Fibroblast of lung (primary cell): ENCODE measurements around the gene RAB6C. TPM values are rescaled to one million over a fixed set of nuclear protein-coding genes. Genes with fewer than 3 reads are reported as not detected.
"Not testable (repeated sequence)": the region's sequence is repeated elsewhere in the genome, so short reads cannot be mapped to it uniquely, and the experiment has no call there.

Source experiments
- DNase-seq, 2 donors: peaks; one replicate each; pipeline versions ENCODE4 v3.0.0 to v3.0.0-alpha.2; 2010; ENCODE audit warnings: low read depth in 2 of 2
- H2AFZ ChIP-seq: 2 replicates; pipeline ENCODE4 v1.5.1; 2012; ENCODE audit warnings: low read length, control low read depth, inconsistent platforms
- H3K27ac ChIP-seq: 2 replicates; pipeline ENCODE4 v1.5.1; 2011; ENCODE audit warnings: low read length, control low read depth; ENCODE audit not compliant: insufficient read depth
- H3K27me3 ChIP-seq: 2 replicates; pipeline ENCODE4 v1.5.1; 2011; ENCODE audit warnings: mild to moderate bottlenecking, low read length; ENCODE audit not compliant: control insufficient read depth, insufficient read depth
- H3K36me3 ChIP-seq: 2 replicates; pipeline ENCODE4 v1.5.1; 2011; ENCODE audit warnings: low read length; ENCODE audit not compliant: control insufficient read depth, insufficient read depth
- H3K4me1 ChIP-seq: 2 replicates; pipeline ENCODE4 v1.5.1; 2011; ENCODE audit warnings: low read length; ENCODE audit not compliant: control insufficient read depth, insufficient read depth; ENCODE audit errors: extremely low read depth
- H3K4me2 ChIP-seq: 2 replicates; pipeline ENCODE4 v1.5.1; 2011; ENCODE audit warnings: low read length, control low read depth; ENCODE audit not compliant: insufficient read depth; ENCODE audit errors: extremely low read depth
- H3K4me3 ChIP-seq, 4 experiments: fragments of 200-600 bp in 1 of 4; sonication (generic) in 1 of 4; replicated peaks in 1 of 4; 2 replicates each; pipeline ENCODE4 v1.5.1; 2011 to 2016; ENCODE audit warnings: low read length in 4 of 4, low read depth in 3 of 4, mild to moderate bottlenecking in 3 of 4, control low read depth in 2 of 4, inconsistent platforms in 1 of 4, mixed read lengths in 1 of 4; ENCODE audit not compliant: insufficient read depth in 1 of 4; ENCODE audit errors: control extremely low read depth in 1 of 4
- H3K79me2 ChIP-seq: 2 replicates; pipeline ENCODE4 v1.5.1; 2012; ENCODE audit warnings: mild to moderate bottlenecking, low read length, inconsistent platforms; ENCODE audit not compliant: control insufficient read depth, insufficient read depth
- H3K9ac ChIP-seq: 2 replicates; pipeline ENCODE4 v1.5.1; 2011; ENCODE audit warnings: mild to moderate bottlenecking, low read length, control low read depth; ENCODE audit not compliant: insufficient read depth
- H3K9me3 ChIP-seq: 2 replicates; pipeline ENCODE4 v1.5.1; 2012; ENCODE audit warnings: low read depth, low read length; ENCODE audit not compliant: control insufficient read depth, insufficient read depth
- H4K20me1 ChIP-seq: 2 replicates; pipeline ENCODE4 v1.5.1; 2011; ENCODE audit warnings: low read length; ENCODE audit not compliant: control insufficient read depth, insufficient read depth; ENCODE audit errors: extremely low read depth
- CTCF ChIP-seq, 2 donors: IDR thresholded peaks in 1 of 2; conservative IDR thresholded peaks in 1 of 2; 1 replicate in 1 of 2; 2 replicates in 1 of 2; pipeline ENCODE4 v1.5.1; 2011 to 2012; ENCODE audit warnings: low read length in 2 of 2, control low read depth in 1 of 2, inconsistent platforms in 1 of 2, low read depth in 1 of 2, mild to moderate bottlenecking in 1 of 2
- EZH2 ChIP-seq: IDR thresholded peaks from 2 replicates; pipeline ENCODE4 v1.5.1; 2012; ENCODE audit warnings: low read length, control low read depth, mild to moderate bottlenecking; ENCODE audit errors: missing control alignments
- polyA plus RNA-seq, 2 donors: library from polyadenylated mRNA; depleted of rRNA in 1 of 2; stranded (reverse) in 1 of 2; unstranded in 1 of 2; fragments of >200 nt; gene quantifications; 2 replicates each; pipeline ENCODE4 v1.2.1, GENCODE V29; 2011 to 2012; ENCODE audit warnings: missing spikeins in 1 of 2
- total RNA-seq: library from RNA; depleted of rRNA; stranded (reverse); fragments of >200 nt; gene quantifications from 2 replicates; pipeline ENCODE4 v1.2.1, GENCODE V29; 2014

RAB6C gene
- total and polyA plus RNA-seq, 2 donors (not counting 1 experiment from before 2014, with no cell fraction given), result 0.10 TPM; not detected in 1

GRCh38 chr2:129984426-129984825 is 5.0 kb downstream of the RAB6C start:
- Histone ChIP-seq H3K36me3 (no peaks in the 10 kb centered on the region), H3K9me3 (no peaks in the 10 kb centered on the region), H4K20me1 (no peaks in the 10 kb centered on the region), H3K9ac (no peak overlapping the region), H3K4me1 (no peaks in the 10 kb centered on the region), H3K4me2 (no peak overlapping the region), H3K27ac (no peak overlapping the region), H3K27me3 (no peaks in the 10 kb centered on the region), H3K4me3 (no peak overlapping the region), H3K79me2 (no peaks in the 10 kb centered on the region), H2AFZ (no peak overlapping the region)
- no peak for DNase-seq
- no peak for TF ChIP-seq EZH2
- no peak for TF ChIP-seq CTCF (conservative IDR thresholded peaks at IDR 0.05 in 1 of 2, IDR thresholded peaks at IDR 0.05 in 1 of 2; ENCODE audit: low read depth in 1 of 2, low read length in 2 of 2)

- H3K27me3 ChIP-seq, H3K4me1 ChIP-seq, H4K20me1 ChIP-seq, H2AFZ ChIP-seq, H3K9ac ChIP-seq, H3K9me3 ChIP-seq, DNase-seq, H3K4me3 ChIP-seq, H3K27ac ChIP-seq, H3K4me2 ChIP-seq, H3K79me2 ChIP-seq, H3K36me3 ChIP-seq: not testable (repeated sequence)
Observed at GRCh38 chr2:129992415-129993006, 13.0 kb downstream of the RAB6C start.

- H3K9me3 ChIP-seq, H2AFZ ChIP-seq, H4K20me1 ChIP-seq, H3K4me1 ChIP-seq, H3K27ac ChIP-seq, H3K4me3 ChIP-seq, DNase-seq, H3K4me2 ChIP-seq, H3K27me3 ChIP-seq, H3K79me2 ChIP-seq, H3K9ac ChIP-seq, H3K36me3 ChIP-seq: not testable (repeated sequence)
Observed at GRCh38 chr2:129993151-129993550, 13.7 kb downstream of the RAB6C start.

GRCh38 chr2:129996657-129997237 is 17.3 kb downstream of the RAB6C start:
- H3K4me3 ChIP-seq, H3K36me3 ChIP-seq, H3K27me3 ChIP-seq, H3K4me1 ChIP-seq, H3K27ac ChIP-seq, H3K4me2 ChIP-seq, H3K9ac ChIP-seq, DNase-seq, H3K9me3 ChIP-seq, H4K20me1 ChIP-seq, H3K79me2 ChIP-seq, H2AFZ ChIP-seq: not testable (repeated sequence)

GRCh38 chr2:129998771-129999170 is 19.3 kb downstream of the RAB6C start:
- not testable (repeated sequence) for H2AFZ ChIP-seq, H3K79me2 ChIP-seq, H3K9me3 ChIP-seq, H3K36me3 ChIP-seq, H4K20me1 ChIP-seq, H3K4me1 ChIP-seq, DNase-seq, H3K4me3 ChIP-seq, H3K27ac ChIP-seq, H3K9ac ChIP-seq, H3K27me3 ChIP-seq, H3K4me2 ChIP-seq

GRCh38 chr2:130005862-130006261 is 26.4 kb downstream of the RAB6C start:
- H3K27ac ChIP-seq, H4K20me1 ChIP-seq, H3K79me2 ChIP-seq, H3K4me1 ChIP-seq, H3K4me3 ChIP-seq, H3K4me2 ChIP-seq, H3K9me3 ChIP-seq, H3K27me3 ChIP-seq, DNase-seq, H2AFZ ChIP-seq, H3K36me3 ChIP-seq, H3K9ac ChIP-seq: not testable (repeated sequence)
